H9 (cell line): ENCODE results near the gene LHFPL5. TPM values are rescaled to one million over a fixed set of nuclear protein-coding genes. Genes with fewer than 3 reads are reported as not detected.

Experiments used
- DNase-seq: peaks from one replicate; pipeline ENCODE4 v3.0.0-alpha.2; 2017
- H2AFZ ChIP-seq: one replicate; pipeline ENCODE4 v1.6.1; 2013; ENCODE audit warnings: mild to moderate bottlenecking, low read length, control low read depth, moderate library complexity
- H2AK5ac ChIP-seq: 2 replicates; pipeline ENCODE4 v1.6.1; 2013; ENCODE audit warnings: low read length, control low read depth, mixed read lengths; ENCODE audit not compliant: insufficient read length
- H2BK120ac ChIP-seq: one replicate; pipeline ENCODE4 v1.6.1; 2013; ENCODE audit warnings: low read depth, mild to moderate bottlenecking, low read length, control low read depth, inconsistent platforms; ENCODE audit not compliant: poor library complexity, severe bottlenecking
- H2BK12ac ChIP-seq: 2 replicates; pipeline ENCODE4 v1.6.1; 2013; ENCODE audit warnings: low read length, control low read depth, mixed read lengths, low read depth; ENCODE audit not compliant: insufficient read length
- H2BK15ac ChIP-seq: 2 replicates; pipeline ENCODE4 v1.6.1; 2013; ENCODE audit warnings: low read depth, low read length, control low read depth
- H2BK20ac ChIP-seq: one replicate; pipeline ENCODE4 v1.6.1; 2013; ENCODE audit warnings: low read depth, mild to moderate bottlenecking, low read length, control low read depth, inconsistent platforms; ENCODE audit not compliant: poor library complexity, severe bottlenecking
- H2BK5ac ChIP-seq: 2 replicates; pipeline ENCODE4 v1.6.1; 2013; ENCODE audit warnings: low read length, control low read depth, mixed read lengths; ENCODE audit not compliant: insufficient read length
- H3K14ac ChIP-seq: 2 replicates; pipeline ENCODE4 v1.6.1; 2013; ENCODE audit warnings: low read length, control low read depth; ENCODE audit not compliant: insufficient read depth
- H3K18ac ChIP-seq: 2 replicates; pipeline ENCODE4 v1.6.1; 2013; ENCODE audit warnings: low read depth, mild to moderate bottlenecking, mixed read lengths, low read length, control low read depth; ENCODE audit not compliant: insufficient read length
- H3K23ac ChIP-seq: 2 replicates; pipeline ENCODE4 v1.6.1; 2013; ENCODE audit warnings: low read length, control low read depth, mixed read lengths, low read depth; ENCODE audit not compliant: insufficient read length
- H3K23me2 ChIP-seq: 2 replicates; pipeline ENCODE4 v1.6.1; 2013; ENCODE audit warnings: low read depth, mild to moderate bottlenecking, mixed read lengths, low read length, control low read depth; ENCODE audit not compliant: insufficient read length, poor library complexity, severe bottlenecking
- H3K27ac ChIP-seq: 2 replicates; pipeline ENCODE4 v1.5.1; 2013; ENCODE audit warnings: low read length, control low read depth, mixed read lengths, low read depth; ENCODE audit not compliant: insufficient read length
- H3K27me3 ChIP-seq: 2 replicates; pipeline ENCODE4 v1.6.1; 2013; ENCODE audit warnings: low read length, control low read depth, inconsistent platforms; ENCODE audit not compliant: insufficient read depth
- H3K4ac ChIP-seq: 2 replicates; pipeline ENCODE4 v1.6.1; 2013; ENCODE audit warnings: low read depth, mild to moderate bottlenecking, control low read depth, inconsistent platforms, low read length, moderate library complexity
- H3K4me1 ChIP-seq: 2 replicates; pipeline ENCODE4 v1.6.1; 2013; ENCODE audit warnings: low read length, control low read depth, inconsistent platforms; ENCODE audit not compliant: insufficient read depth
- H3K4me2 ChIP-seq: 2 replicates; pipeline ENCODE4 v1.6.1; 2013; ENCODE audit warnings: low read length, control low read depth, mixed read lengths; ENCODE audit not compliant: insufficient read length, insufficient read depth
- H3K56ac ChIP-seq: 2 replicates; pipeline ENCODE4 v1.6.1; 2013; ENCODE audit warnings: low read depth, mild to moderate bottlenecking, mixed read lengths, low read length, control low read depth; ENCODE audit not compliant: insufficient read length
- H3K79me1 ChIP-seq: 2 replicates; pipeline ENCODE4 v1.6.1; 2013; ENCODE audit warnings: low read depth, mild to moderate bottlenecking, moderate library complexity, low read length, control low read depth, inconsistent platforms; ENCODE audit not compliant: insufficient read depth, poor library complexity, severe bottlenecking
- H3K79me2 ChIP-seq: 2 replicates; pipeline ENCODE4 v1.6.1; 2013; ENCODE audit warnings: low read length, control low read depth, inconsistent platforms; ENCODE audit not compliant: insufficient read depth
- H3K9ac ChIP-seq: 2 replicates; pipeline ENCODE4 v1.6.1; 2013; ENCODE audit warnings: low read length, control low read depth, mixed read lengths; ENCODE audit not compliant: insufficient read length; ENCODE audit errors: extremely low read depth
- H3K9me3 ChIP-seq: one replicate; pipeline ENCODE4 v1.6.1; 2013; ENCODE audit warnings: low read depth, low read length, inconsistent platforms; ENCODE audit not compliant: control insufficient read depth
- H3T11ph ChIP-seq: one replicate; pipeline ENCODE4 v1.6.1; 2013; ENCODE audit warnings: mild to moderate bottlenecking, low read length, control low read depth, inconsistent platforms
- H4K20me1 ChIP-seq: one replicate; pipeline ENCODE4 v1.6.1; 2013; ENCODE audit not compliant: control insufficient read depth, insufficient read length, insufficient read depth
- H4K5ac ChIP-seq: 2 replicates; pipeline ENCODE4 v1.6.1; 2013; ENCODE audit warnings: low read depth, mild to moderate bottlenecking, mixed read lengths, low read length, control low read depth; ENCODE audit not compliant: insufficient read length
- H4K8ac ChIP-seq: replicated peaks from 2 replicates; pipeline ENCODE4 v1.6.1; 2013; ENCODE audit warnings: low read length, control low read depth, mixed read lengths, low read depth; ENCODE audit not compliant: insufficient read length
- H4K91ac ChIP-seq: 2 replicates; pipeline ENCODE4 v1.6.1; 2013; ENCODE audit warnings: low read depth, mild to moderate bottlenecking, moderate library complexity, mixed read lengths, low read length, control low read depth; ENCODE audit not compliant: insufficient read length
- H3K27ac Mint-ChIP-seq, 3 experiments: 2 replicates in 2 of 3; 3 replicates in 1 of 3; pipeline ENCODE4 v1.8.0; 2020 to 2021; ENCODE audit warnings: mixed read lengths in 3 of 3, mild to moderate bottlenecking in 1 of 3, moderate library complexity in 1 of 3
- H3K27me3 Mint-ChIP-seq: 2 replicates; pipeline ENCODE4 v1.8.0; 2021; ENCODE audit warnings: low read depth, mild to moderate bottlenecking, moderate library complexity, mixed read lengths
- H3K36me3 Mint-ChIP-seq, 3 experiments: 2 replicates in 2 of 3; 3 replicates in 1 of 3; pipeline ENCODE4 v1.8.0; 2020 to 2021; ENCODE audit warnings: low read depth in 3 of 3, mixed read lengths in 3 of 3; ENCODE audit not compliant: insufficient read depth in 1 of 3
- H3K4me1 Mint-ChIP-seq, 2 experiments: 2 replicates each; pipeline ENCODE4 v1.8.0; 2020; ENCODE audit warnings: mixed read lengths in 2 of 2
- H3K4me3 Mint-ChIP-seq, 2 experiments: 2 replicates in 1 of 2; 3 replicates in 1 of 2; pipeline ENCODE4 v1.8.0; 2020 to 2021; ENCODE audit warnings: mild to moderate bottlenecking in 2 of 2, mixed read lengths in 2 of 2, moderate library complexity in 1 of 2
- H3K9me3 Mint-ChIP-seq, 2 experiments: 2 replicates in 1 of 2; 3 replicates in 1 of 2; pipeline ENCODE4 v1.8.0; 2020; ENCODE audit warnings: mild to moderate bottlenecking in 2 of 2, mixed read lengths in 2 of 2, moderate library complexity in 1 of 2
- CTCF ChIP-seq: fragments of 200-600 bp; sonication (generic); conservative IDR thresholded peaks from 3 replicates; pipeline ENCODE4 v1.8.0; 2021; ENCODE audit warnings: antibody characterized with exemption, mild to moderate bottlenecking
- WGBS: extraction: QIAGEN DNeasy Blood & Tissue Kit; methylation state at CpG from one replicate; pipeline ENCODE4 v1.1.7; 2013; ENCODE audit warnings: missing lambda C conversion rate, low lambda C conversion rate, mixed read lengths; ENCODE audit not compliant: insufficient read length; ENCODE audit errors: extremely low coverage; 5-methylcytosine and 5-hydroxymethylcytosine counted together
- total RNA-seq: library from RNA; stranded (reverse); gene quantifications from 2 replicates; pipeline ENCODE4 v1.2.1, GENCODE V29; 2021

The LHFPL5 gene
- total RNA-seq, 1 experiment from 2014 or later: not detected

- Histone ChIP-seq H3K23me2 (no peaks in the 10 kb centered on the region), H2AFZ (no peak overlapping the region), H3K4me1 (peaks cover 5% of the 10 kb centered on the region; the same call in 1 of the 2 replicates), H3K9me3 (no peaks in the 10 kb centered on the region), H2BK20ac (no peak overlapping the region), H3K4ac (no peak overlapping the region), H4K91ac (no peak overlapping the region), H2BK15ac (no peak overlapping the region), H4K5ac (no peak overlapping the region), H2AK5ac (no peak overlapping the region), H3K56ac (no peak overlapping the region), H2BK12ac (no peak overlapping the region), H3K27ac (no peak overlapping the region), H4K8ac (no peak overlapping the region), H2BK120ac (no peak overlapping the region), H3K4me2 (no peak overlapping the region), H3K9ac (no peak overlapping the region), H3K79me2 (no peaks in the 10 kb centered on the region), H3K23ac (no peak overlapping the region), H2BK5ac (no peak overlapping the region), H3K27me3 (no peaks in the 10 kb centered on the region), H4K20me1 (no peaks in the 10 kb centered on the region), H3T11ph (no peak overlapping the region), H3K14ac (no peak overlapping the region), H3K18ac (no peak overlapping the region), H3K79me1 (no peaks in the 10 kb centered on the region)
- Mint-ChIP-seq H3K4me3 (no peak overlapping the region), H3K9me3 (no peaks in the 10 kb centered on the region; a peak in 1 of 5 replicates), H3K4me1 (peaks cover 15 to 17% of the 10 kb centered on the region in 2 experiments), H3K27ac (no peak overlapping the region; a peak in 1 of 7 replicates), H3K27me3 (peaks cover 2% of the 10 kb centered on the region; the same call in 1 of the 2 replicates), H3K36me3 (peaks cover 0 to 2% (median 0%) of the 10 kb centered on the region in 3 experiments; a peak in 1 of 7 replicates)
- TF ChIP-seq CTCF: no peak
- no CpG with 5 or more reads among the region's 11 CpGs for WGBS
- DNase-seq: no peak
These were observed 9.6 kb upstream of the LHFPL5 start for GRCh38 chr6:35795453-35796071.
